ENCODE results near the gene LMX1B. TPM values are rescaled to one million over a fixed set of nuclear protein-coding genes. Genes with fewer than 3 reads are reported as not detected.

LMX1B gene
- total RNA-seq, 1 experiment from 2014 or later = not detected

GRCh38 chr9:126676685-126677143 lies 63.0 kb downstream of the LMX1B start:
- Histone ChIP-seq H3K27me3 (replicated peaks; ENCODE audit: insufficient read depth, low read depth, low read length, poor library complexity) (peaks cover 95% of the 10 kb centered on the region), H3K27ac (ENCODE audit: low read depth, low read length, poor library complexity, severe bottlenecking) (no peak overlapping the region), H3K4me1 (ENCODE audit: insufficient read depth, low read length, poor library complexity, severe bottlenecking) (no peaks in the 10 kb centered on the region), H3K9me3 (ENCODE audit: low read depth, low read length, poor library complexity, severe bottlenecking) (no peaks in the 10 kb centered on the region), H3K36me3 (ENCODE audit: insufficient read depth, low read length, poor library complexity, severe bottlenecking) (no peaks in the 10 kb centered on the region), H3K4me3 (ENCODE audit: low read depth, low read length, poor library complexity, severe bottlenecking) (no peak overlapping the region)
- intact Hi-C loops (cut with micrococcal nuclease; ENCODE audit: unreplicated experiment) = no loop called here
- DNase-seq (ENCODE audit: low spot score) = peak; percentile 39
- POLR2A ChIA-PET (ENCODE audit: low non-redundant PET) = no interaction called here
- TF ChIP-seq CTCF (conservative IDR thresholded peaks at IDR 0.05; ENCODE audit: low read depth, low read length) (no peak), EZH2 (IDR thresholded peaks at IDR 0.05; ENCODE audit: borderline replicate concordance, low read depth, low read length, poor library complexity, severe bottlenecking) (peak; percentile 81)
- BruUV-seq (replicated peaks) = no TSS peak
- CTCF ChIA-PET = no interaction called here

- no TSS peak for BruUV-seq (replicated peaks)
- H3K27ac ChIP-seq (ENCODE audit: low read depth, low read length, poor library complexity, severe bottlenecking) = no peak overlapping the region
- no peaks in the 10 kb centered on the region for H3K36me3 ChIP-seq (ENCODE audit: insufficient read depth, low read length, poor library complexity, severe bottlenecking)
- ChIA-PET CTCF (interaction anchor here (0.7 to 1.3 kb wide), 2 partner anchors 13 to 26 kb away, joined by 4 read pairs; no protein-coding TSS in a partner anchor), POLR2A (ENCODE audit: low non-redundant PET) (interaction anchor here (0.6 kb wide), 1 partner anchor 22 kb away, joined by 3 read pairs; no protein-coding TSS in a partner anchor)
- intact Hi-C loops (cut with micrococcal nuclease; ENCODE audit: unreplicated experiment) = no loop called here
- TF ChIP-seq EZH2 (IDR thresholded peaks at IDR 0.05; ENCODE audit: borderline replicate concordance, low read depth, low read length, poor library complexity, severe bottlenecking) = no peak
- TF ChIP-seq CTCF (conservative IDR thresholded peaks at IDR 0.05; ENCODE audit: low read depth, low read length) = no peak
- H3K4me3 ChIP-seq (ENCODE audit: low read depth, low read length, poor library complexity, severe bottlenecking) = no peak overlapping the region
- no peak for DNase-seq (ENCODE audit: low spot score)
- H3K9me3 ChIP-seq (ENCODE audit: low read depth, low read length, poor library complexity, severe bottlenecking) = no peaks in the 10 kb centered on the region
- H3K27me3 ChIP-seq (replicated peaks; ENCODE audit: insufficient read depth, low read depth, low read length, poor library complexity) = peaks cover 93% of the 10 kb centered on the region
- H3K4me1 ChIP-seq (ENCODE audit: insufficient read depth, low read length, poor library complexity, severe bottlenecking) = no peaks in the 10 kb centered on the region
Measured at GRCh38 chr9:126677188-126678084, 63.7 kb downstream of the LMX1B start.

- BruUV-seq (replicated peaks) = no TSS peak
- Histone ChIP-seq H3K27me3 (replicated peaks; ENCODE audit: insufficient read depth, low read depth, low read length, poor library complexity) (peaks cover 93% of the 10 kb centered on the region), H3K9me3 (ENCODE audit: low read depth, low read length, poor library complexity, severe bottlenecking) (no peaks in the 10 kb centered on the region), H3K27ac (ENCODE audit: low read depth, low read length, poor library complexity, severe bottlenecking) (no peak overlapping the region), H3K4me3 (ENCODE audit: low read depth, low read length, poor library complexity, severe bottlenecking) (no peak overlapping the region), H3K4me1 (ENCODE audit: insufficient read depth, low read length, poor library complexity, severe bottlenecking) (no peaks in the 10 kb centered on the region), H3K36me3 (ENCODE audit: insufficient read depth, low read length, poor library complexity, severe bottlenecking) (no peaks in the 10 kb centered on the region)
- ChIA-PET POLR2A (ENCODE audit: low non-redundant PET) (no interaction called here), CTCF (interaction anchor here (1.3 kb wide), 1 partner anchor 12 kb away, joined by 4 read pairs; no protein-coding TSS in a partner anchor)
- intact Hi-C loops (cut with micrococcal nuclease; ENCODE audit: unreplicated experiment) = no loop called here
- TF ChIP-seq CTCF (conservative IDR thresholded peaks at IDR 0.05; ENCODE audit: low read depth, low read length) (no peak), EZH2 (IDR thresholded peaks at IDR 0.05; ENCODE audit: borderline replicate concordance, low read depth, low read length, poor library complexity, severe bottlenecking) (no peak)
- no peak for DNase-seq (ENCODE audit: low spot score)
Measured at GRCh38 chr9:126678989-126679388, 65.3 kb downstream of the LMX1B start.
